ENCODE measurements around the gene HMCN1.

GRCh38 chr1:185987611-185988321, 253.6 kb downstream of the HMCN1 start:
- TF ChIP-seq POLR2AphosphoS5 (IDR thresholded peaks at IDR 0.05) (no peak), POLR2A (IDR thresholded peaks at IDR 0.05) (no peak), CTCF (IDR thresholded peaks at IDR 0.05) (no peak), EP300 (IDR thresholded peaks at IDR 0.05) (no peak)

Measured in stomach (tissue), 4 donors.